ENCODE data around the gene MGAT3. TPM values are rescaled to one million over a fixed set of nuclear protein-coding genes. Genes with fewer than 3 reads are reported as not detected.

The MGAT3 gene
- total and polyA plus RNA-seq, 2 of the 13 experiments (the other 11 are each of a cell fraction or from before 2014, with no cell fraction given), result 0.11 to 0.15 TPM

- TF ChIP-seq ZBED4 (CRISPR knock-in tag; IDR thresholded peaks at IDR 0.05; ENCODE audit: borderline replicate concordance) (peak; percentile 44; the same call in 1 of the 2 replicates), CTCF (CRISPR knock-in tag; IDR thresholded peaks at IDR 0.05) (peak; percentile 99), FOXO1 (CRISPR knock-in tag; IDR thresholded peaks at IDR 0.05) (peak; percentile 45; the same call in 1 of the 2 replicates), SAP130 (CRISPR knock-in tag; IDR thresholded peaks at IDR 0.05; ENCODE audit: low read depth) (peak; percentile 43), FOXJ3 (CRISPR knock-in tag; IDR thresholded peaks at IDR 0.05; ENCODE audit: borderline replicate concordance) (no peak), DBP (CRISPR knock-in tag; IDR thresholded peaks at IDR 0.05; ENCODE audit: not compliant biosample characterization) (no peak), BCL6 (CRISPR knock-in tag; IDR thresholded peaks at IDR 0.05) (0 out of 2 replicates have a peak, but pooled peaks have one; percentile 36), TMF1 (CRISPR knock-in tag; IDR thresholded peaks at IDR 0.05; ENCODE audit: low read depth) (no peak), PATZ1 (CRISPR knock-in tag; IDR thresholded peaks at IDR 0.05) (peak; percentile 60), ZNF670 (CRISPR knock-in tag; IDR thresholded peaks at IDR 0.05; ENCODE audit: borderline replicate concordance) (no peak), ZNF580 (CRISPR knock-in tag; IDR thresholded peaks at IDR 0.05; ENCODE audit: borderline replicate concordance, low read depth) (0 out of 2 replicates have a peak, but pooled peaks have one; percentile 3), ARID2 (CRISPR knock-in tag; IDR thresholded peaks at IDR 0.05; ENCODE audit: borderline replicate concordance) (0 out of 2 replicates have a peak, but pooled peaks have one; percentile 57), NR2F6 (IDR thresholded peaks at IDR 0.05) (no peak), NR2F6 (CRISPR knock-in tag; IDR thresholded peaks at IDR 0.05) (0 out of 2 replicates have a peak, but pooled peaks have one; percentile 25), ARHGAP35 (CRISPR knock-in tag; IDR thresholded peaks at IDR 0.05; ENCODE audit: borderline replicate concordance) (no peak)
These were observed 78.0 kb downstream of the MGAT3 start (continued) for GRCh38 chr22:39534591-39535356.
